Memory B cell (primary cell): ENCODE measurements around the gene C1QTNF12.

ENCODE experiments used
- ATAC-seq: fragments of 150-1000 bp; cut with Tn5 transposase; 2 replicates; pipeline ENCODE4 v1.10.0; 2021; ENCODE audit warnings: low read depth, mild to moderate bottlenecking, moderate library complexity
- DNase-seq, 2 donors: peaks; one replicate each; pipeline ENCODE4 v3.0.0; 2022; ENCODE audit warnings: low spot score in 2 of 2
- H3K27ac Mint-ChIP-seq: one replicate; pipeline ENCODE4 v1.8.0; 2022; ENCODE audit warnings: mild to moderate bottlenecking, moderate library complexity, mixed read lengths
- H3K27me3 Mint-ChIP-seq: one replicate; pipeline ENCODE4 v1.8.0; 2022; ENCODE audit warnings: mixed read lengths
- H3K36me3 Mint-ChIP-seq: one replicate; pipeline ENCODE4 v1.8.0; 2022; ENCODE audit warnings: mild to moderate bottlenecking, mixed read lengths
- H3K4me1 Mint-ChIP-seq: one replicate; pipeline ENCODE4 v1.8.0; 2022; ENCODE audit warnings: mixed read lengths
- H3K4me3 Mint-ChIP-seq: one replicate; pipeline ENCODE4 v1.8.0; 2022; ENCODE audit warnings: mild to moderate bottlenecking, moderate library complexity, mixed read lengths
- H3K9me3 Mint-ChIP-seq: one replicate; pipeline ENCODE4 v1.8.0; 2022; ENCODE audit warnings: mixed read lengths

Gene C1QTNF12

DNA sequence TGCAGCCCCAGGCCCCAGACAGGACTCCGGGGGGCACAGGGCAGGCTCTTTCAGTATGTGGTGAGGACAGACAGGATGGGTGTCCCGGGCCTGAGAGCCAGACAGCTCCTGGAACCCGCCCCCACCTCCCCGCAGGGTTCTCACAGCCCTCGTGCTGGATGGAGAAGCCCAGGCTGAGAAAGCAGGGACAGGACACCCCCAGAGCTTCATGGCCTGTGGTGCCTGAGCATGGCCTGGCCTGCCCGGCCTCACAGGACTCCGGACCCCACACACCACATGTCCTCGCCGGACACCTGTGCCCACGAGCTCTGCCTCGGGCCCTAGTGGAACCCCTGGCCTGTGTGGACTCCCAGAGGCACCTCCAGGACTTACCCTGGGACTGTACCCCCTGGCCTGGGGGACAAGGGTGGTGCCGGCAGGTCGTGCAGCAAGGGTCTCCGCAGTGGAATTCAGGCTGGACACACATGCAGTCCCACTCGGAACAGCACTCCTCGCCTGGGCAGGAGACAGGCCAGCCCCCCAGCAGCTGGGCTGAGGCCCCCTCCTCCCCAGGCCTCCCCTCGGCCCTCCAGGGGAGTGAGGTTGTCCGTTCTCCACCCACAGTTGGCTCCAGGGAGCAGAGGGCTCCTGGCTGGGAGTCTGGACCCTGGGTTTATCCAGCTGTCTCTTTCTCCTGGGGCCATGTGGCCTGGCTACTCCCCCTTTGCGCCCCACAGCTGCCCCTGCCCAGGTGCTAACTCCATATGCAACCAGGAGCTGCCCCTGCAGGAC, 41.3 kb downstream of the C1QTNF12 start:
- no peaks in the 10 kb centered on the region for H3K36me3 Mint-ChIP-seq
- no peaks in the 10 kb centered on the region for H3K9me3 Mint-ChIP-seq
- DNase-seq (no peak), ATAC-seq (no peak)
- H3K27me3 Mint-ChIP-seq, result peaks cover 10% of the 10 kb centered on the region
- H3K4me1 Mint-ChIP-seq, result peaks cover 23% of the 10 kb centered on the region
- H3K27ac Mint-ChIP-seq, result no peak overlapping the region
- peak overlapping the region; percentile 53 for H3K4me3 Mint-ChIP-seq

DNA sequence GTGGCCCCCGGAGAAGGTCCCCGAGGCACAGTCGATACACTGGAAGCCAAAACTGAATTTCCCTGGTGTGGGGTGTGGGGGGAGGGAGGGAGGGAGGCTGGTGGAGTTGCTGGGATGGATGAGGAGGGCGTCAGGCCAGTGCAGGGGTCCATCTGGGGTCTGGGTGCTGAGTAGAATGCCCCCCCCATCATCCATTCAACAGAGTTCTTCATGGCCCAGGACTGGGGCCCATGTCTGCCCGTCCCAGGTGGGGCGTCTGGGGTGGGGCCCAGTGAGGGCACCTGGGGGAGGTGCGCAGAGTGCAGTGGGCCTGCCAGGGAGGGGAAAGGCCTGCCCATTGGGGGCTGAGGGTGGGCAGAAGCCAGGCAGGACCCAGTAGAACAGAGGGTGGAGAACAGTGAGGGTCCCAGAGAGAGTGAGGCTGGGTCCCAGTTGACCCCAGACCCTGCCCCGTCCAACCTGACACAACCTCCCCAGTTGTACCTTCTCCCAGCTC, 42.0 kb downstream of the C1QTNF12 start:
- Mint-ChIP-seq H3K27ac (no peak overlapping the region), H3K36me3 (no peaks in the 10 kb centered on the region), H3K4me3 (peak overlapping the region; percentile 39)

DNA sequence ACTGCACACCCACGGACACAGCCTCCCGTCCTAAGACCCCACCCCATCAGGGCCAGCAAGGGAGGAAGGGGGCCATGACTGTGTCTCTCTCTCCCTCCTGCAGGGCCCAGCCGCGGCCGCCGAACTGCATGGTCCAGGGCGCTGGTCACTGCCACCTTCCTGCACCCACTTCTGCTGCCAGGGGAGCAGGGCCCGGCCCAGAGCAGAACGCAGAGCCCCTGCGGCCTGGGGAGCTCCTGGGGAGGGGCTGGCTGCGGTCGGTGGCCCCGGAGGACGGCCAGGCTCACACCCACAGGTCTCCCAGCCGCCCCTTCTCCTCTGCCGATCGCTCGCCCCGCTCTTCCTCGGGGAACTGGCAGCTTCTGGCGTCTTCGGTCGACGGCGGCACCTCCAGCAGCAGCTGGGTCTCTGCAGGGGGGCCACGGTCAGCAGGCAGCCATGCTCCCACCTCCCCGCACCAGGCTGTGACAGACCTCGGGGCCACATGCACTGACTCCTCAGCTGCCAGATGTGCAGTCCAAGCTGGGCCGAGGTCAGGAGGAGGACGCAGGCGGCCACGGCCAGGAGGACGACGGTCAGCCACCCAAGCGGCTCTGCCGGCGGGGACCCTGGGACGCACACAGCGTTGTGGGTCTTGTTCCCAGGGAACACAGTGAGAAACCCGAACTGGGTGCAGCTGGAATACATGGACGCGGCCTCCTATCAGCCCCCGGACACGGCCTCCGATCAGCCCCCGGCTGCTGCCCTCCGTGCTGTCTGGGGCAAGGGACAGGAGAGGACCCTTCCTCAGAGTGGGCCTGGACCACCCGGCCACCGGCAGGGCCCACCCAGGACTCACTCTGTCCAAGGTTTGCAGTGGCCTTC, 42.7 kb downstream of the C1QTNF12 start:
- Mint-ChIP-seq H3K9me3 (no peaks in the 10 kb centered on the region), H3K27ac (no peak overlapping the region), H3K27me3 (peaks cover 8% of the 10 kb centered on the region), H3K36me3 (no peaks in the 10 kb centered on the region), H3K4me3 (no peak overlapping the region), H3K4me1 (peaks cover 17% of the 10 kb centered on the region)
- no peak for DNase-seq
- ATAC-seq, result no peak

More for the DNA sequence above, 42.0 kb downstream of the C1QTNF12 start:
- no peak for ATAC-seq
- Mint-ChIP-seq H3K27me3 (peaks cover 10% of the 10 kb centered on the region), H3K4me1 (peaks cover 21% of the 10 kb centered on the region), H3K9me3 (no peaks in the 10 kb centered on the region)
- DNase-seq, result no peak

DNA sequence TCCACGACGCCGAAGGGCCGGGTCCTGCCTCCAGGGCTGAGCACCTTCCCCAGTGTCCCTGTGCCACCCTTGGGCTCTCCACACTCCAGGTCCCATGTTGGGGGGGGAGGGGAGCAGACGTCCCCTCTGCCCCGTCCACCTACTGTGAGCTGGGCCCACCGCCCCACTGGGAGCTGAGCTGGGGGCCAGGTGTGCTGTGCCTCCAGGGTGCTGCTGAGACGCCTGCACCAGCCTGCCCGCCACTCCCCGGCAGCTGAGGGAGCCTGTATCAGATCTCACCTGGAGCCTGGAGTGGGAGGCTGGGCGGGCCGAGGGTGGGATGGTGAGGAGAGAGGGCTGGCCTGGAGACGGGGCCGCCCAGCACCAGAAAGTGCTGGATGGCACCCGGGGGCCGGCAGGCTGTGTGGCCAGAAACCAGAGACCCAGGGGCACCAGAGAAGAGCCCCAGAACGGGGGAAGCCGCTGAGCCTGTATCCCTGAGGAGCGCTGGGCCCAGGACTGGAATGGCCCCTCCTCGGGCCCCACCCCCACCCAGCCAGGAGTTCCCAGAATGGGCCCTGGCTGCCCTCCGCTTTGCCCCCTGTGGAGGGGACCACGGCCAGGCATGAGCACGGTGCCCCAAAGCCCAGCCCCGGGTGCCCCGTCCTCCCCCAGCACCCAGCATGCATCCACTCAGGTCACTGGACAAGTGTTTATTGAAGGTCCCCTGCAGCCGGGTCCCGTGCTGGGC, 43.5 kb downstream of the C1QTNF12 start:
- Mint-ChIP-seq H3K27ac (peak overlapping the region; percentile 78), H3K4me1 (peaks cover 11% of the 10 kb centered on the region), H3K36me3 (no peaks in the 10 kb centered on the region), H3K4me3 (no peak overlapping the region), H3K27me3 (peaks cover 4% of the 10 kb centered on the region), H3K9me3 (no peaks in the 10 kb centered on the region)
- DNase-seq (peak in 1 of 2 donors; percentile 25), ATAC-seq (no peak)

DNA sequence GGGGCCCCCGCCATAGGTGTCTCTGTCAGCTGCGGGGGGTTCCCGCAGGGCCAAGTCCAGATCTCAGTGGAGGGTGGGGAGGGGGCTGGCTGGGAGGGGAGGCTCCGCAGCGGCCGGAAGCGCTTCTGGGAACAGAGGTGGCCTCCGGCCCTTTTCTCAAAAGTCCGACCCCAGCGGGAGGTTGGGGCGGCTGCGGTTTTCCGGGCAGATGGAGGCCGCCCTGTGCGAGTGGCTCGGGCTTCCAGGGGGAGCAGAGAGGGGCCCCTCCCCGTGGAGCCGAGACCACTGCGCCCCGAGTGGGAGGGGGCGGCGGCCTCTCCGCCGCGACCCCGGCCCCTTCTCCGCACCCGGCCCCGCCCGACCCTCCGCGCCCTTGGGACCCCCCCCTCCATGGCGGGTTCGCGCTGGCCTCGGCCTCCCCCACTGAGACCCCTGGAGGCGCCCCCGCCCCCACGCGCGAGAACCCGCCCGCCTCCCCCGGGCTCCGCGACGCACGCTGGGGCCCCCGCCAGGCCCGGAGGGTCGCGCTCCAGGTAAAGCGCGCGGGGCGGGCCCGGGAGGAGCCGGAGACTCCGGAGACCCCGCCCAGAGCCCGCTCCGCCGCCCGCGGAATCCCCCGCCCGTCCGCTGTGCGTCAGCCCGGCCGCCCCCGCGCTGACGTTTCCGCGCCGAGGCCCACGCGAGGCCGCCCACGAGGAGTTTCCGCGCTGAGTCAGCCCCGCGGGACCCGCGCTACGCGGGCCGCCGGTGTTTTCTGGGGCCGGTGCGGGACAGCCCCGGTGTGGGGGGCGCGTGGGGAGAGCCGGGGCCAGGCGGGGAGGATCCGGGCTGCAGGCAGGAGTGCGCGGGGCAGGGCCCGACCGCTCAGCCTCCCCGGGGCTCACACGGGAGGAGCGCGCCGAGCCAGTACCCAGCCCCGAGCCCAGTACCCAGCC, 45.4 kb downstream of the C1QTNF12 start:
- H3K27me3 Mint-ChIP-seq, result peaks cover 2% of the 10 kb centered on the region
- peak overlapping the region; percentile 92 for H3K27ac Mint-ChIP-seq

DNA sequence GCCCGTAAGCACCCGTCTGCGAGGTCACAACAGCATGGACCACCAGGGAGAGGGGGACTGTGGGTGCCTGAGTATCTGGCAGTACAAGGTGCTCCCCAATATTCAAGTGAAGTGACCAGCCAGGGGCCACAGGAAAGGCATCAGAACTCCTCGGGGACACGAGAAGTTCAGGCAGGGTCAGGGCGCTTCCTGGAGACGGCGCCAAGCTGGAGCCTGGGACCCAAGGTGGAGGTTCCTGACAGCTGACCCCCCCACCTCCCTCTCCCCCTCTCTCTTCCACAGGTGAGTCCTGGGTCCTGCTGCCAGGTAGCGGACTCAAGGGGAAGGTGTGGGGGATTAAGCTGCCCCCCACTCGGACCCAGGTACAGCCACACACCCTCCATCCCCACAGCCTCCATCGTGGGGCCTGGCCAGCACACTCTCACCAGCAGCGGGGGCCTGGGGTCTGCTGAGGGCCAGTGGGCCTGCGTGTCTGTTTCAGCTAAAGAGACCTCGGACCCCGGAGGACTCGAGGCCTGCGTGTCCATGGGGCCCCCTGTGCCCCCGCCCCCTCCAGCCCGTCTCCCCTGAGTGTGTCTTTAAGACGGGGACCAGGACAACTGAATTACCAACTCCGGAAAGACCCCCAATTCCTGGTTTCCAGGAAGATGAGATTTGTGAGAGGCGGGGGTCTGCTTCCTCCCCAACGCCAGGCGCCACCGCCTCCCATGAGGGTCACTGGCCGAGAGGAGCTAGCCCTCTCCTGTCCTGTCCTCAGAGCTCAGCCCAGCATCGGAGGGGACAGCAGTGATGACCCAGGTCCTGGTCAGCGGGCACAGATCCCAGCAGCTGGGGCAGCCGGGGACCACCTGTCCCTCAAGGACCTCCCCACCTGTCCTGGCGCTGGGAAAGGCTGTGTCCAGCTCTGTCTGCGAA, 46.3 kb downstream of the C1QTNF12 start:
- peaks cover 2% of the 10 kb centered on the region for H3K27me3 Mint-ChIP-seq
- H3K9me3 Mint-ChIP-seq, result peaks cover under 1% of the 10 kb centered on the region
- ATAC-seq, result no peak
- no peaks in the 10 kb centered on the region for H3K4me1 Mint-ChIP-seq
- peak overlapping the region; percentile 43 for H3K4me3 Mint-ChIP-seq
- DNase-seq, result no peak
- H3K36me3 Mint-ChIP-seq, result no peaks in the 10 kb centered on the region
- H3K27ac Mint-ChIP-seq, result peak overlapping the region; percentile 92

More for the DNA sequence above, 45.4 kb downstream of the C1QTNF12 start:
- Mint-ChIP-seq H3K9me3 (no peaks in the 10 kb centered on the region), H3K36me3 (no peaks in the 10 kb centered on the region), H3K4me3 (peak overlapping the region; percentile 46), H3K4me1 (peaks cover 4% of the 10 kb centered on the region)
- DNase-seq (peak; percentile 85 to 89), ATAC-seq (peak; percentile 86)

DNA sequence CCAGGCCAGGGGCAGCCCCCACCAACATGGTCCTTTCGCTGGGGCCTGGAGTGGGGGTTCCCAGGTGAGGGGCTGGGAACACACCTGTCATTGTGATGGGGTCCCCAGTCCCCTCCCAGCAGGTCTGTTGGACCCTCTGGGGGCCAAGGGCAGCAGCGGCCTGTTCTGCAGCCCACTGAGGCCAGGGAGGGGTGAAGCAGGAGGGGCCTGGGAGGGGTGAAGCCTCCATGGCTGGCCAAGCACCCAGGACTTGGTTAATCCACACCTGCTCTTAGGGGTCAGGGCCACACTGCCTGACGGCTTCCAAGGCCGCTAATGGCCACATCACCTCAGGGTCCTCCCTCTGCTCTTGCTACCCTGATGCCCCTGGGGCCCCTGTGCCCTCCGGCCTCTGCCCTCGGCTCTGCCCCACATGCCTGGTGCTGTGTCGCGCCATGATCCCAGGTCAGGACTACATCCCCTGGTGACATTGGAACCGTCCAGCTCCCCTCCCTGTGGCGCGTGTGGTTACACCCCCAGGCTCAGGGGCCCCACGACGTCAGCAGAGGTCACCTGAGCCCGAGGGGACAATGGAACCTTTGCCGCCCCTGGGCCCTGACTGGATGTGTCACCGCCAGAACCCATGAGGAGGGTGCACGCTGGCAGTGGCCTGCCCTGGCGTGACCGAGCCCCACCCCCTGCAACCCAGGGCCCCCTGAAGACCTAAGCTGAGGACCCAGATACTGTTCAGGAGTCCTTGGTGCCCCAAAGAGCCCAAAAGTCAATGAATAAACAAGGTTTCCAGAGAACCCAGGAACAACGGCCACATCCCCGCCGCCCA, 47.2 kb downstream of the C1QTNF12 start:
- Mint-ChIP-seq H3K9me3 (peaks cover 8% of the 10 kb centered on the region), H3K27ac (peak overlapping the region; percentile 92), H3K36me3 (no peaks in the 10 kb centered on the region), H3K4me3 (no peak overlapping the region), H3K4me1 (no peaks in the 10 kb centered on the region), H3K27me3 (peaks cover 2% of the 10 kb centered on the region)
- ATAC-seq (no peak), DNase-seq (no peak)

DNA sequence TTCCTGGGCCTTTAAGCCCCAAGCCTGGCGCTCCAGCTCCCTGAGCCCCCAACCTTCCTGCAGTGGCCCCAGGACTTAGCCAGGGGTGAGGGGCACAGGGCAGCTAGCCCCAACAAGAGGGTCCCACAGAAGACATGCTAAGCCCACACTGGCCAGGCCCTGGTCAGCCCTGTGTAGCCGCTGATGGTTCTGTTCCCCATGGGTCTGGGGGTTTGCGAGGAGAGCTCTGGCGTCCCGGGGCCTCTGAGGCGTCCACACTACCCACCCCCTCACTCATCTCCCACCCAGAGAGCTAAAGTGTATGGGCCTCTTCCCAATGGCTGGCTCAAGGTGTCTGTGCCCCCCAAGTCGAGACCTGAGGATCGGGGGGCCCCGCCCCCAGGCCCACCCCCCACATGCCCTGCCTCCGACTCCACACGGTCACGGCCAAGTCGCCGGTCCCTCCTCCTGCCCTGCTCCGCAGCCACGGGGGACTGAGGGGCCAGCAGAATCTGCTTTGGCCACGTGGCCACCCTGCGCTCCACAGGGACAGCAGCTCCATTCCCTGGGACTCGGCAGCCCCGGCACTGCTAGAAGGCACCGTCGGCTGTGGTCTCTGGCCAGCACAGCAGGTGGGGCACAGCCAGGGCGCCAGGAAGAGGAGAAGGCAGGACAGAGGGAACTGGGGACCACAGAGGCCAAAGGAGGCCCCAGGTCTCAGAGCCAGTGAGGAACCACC, 47.9 kb downstream of the C1QTNF12 start:
- DNase-seq, result no peak
- H3K9me3 Mint-ChIP-seq, result peaks cover 9% of the 10 kb centered on the region
- H3K4me1 Mint-ChIP-seq, result no peaks in the 10 kb centered on the region
- H3K36me3 Mint-ChIP-seq, result no peaks in the 10 kb centered on the region
- H3K4me3 Mint-ChIP-seq, result no peak overlapping the region
- no peak for ATAC-seq
- peaks cover 2% of the 10 kb centered on the region for H3K27me3 Mint-ChIP-seq
- H3K27ac Mint-ChIP-seq, result no peak overlapping the region

DNA sequence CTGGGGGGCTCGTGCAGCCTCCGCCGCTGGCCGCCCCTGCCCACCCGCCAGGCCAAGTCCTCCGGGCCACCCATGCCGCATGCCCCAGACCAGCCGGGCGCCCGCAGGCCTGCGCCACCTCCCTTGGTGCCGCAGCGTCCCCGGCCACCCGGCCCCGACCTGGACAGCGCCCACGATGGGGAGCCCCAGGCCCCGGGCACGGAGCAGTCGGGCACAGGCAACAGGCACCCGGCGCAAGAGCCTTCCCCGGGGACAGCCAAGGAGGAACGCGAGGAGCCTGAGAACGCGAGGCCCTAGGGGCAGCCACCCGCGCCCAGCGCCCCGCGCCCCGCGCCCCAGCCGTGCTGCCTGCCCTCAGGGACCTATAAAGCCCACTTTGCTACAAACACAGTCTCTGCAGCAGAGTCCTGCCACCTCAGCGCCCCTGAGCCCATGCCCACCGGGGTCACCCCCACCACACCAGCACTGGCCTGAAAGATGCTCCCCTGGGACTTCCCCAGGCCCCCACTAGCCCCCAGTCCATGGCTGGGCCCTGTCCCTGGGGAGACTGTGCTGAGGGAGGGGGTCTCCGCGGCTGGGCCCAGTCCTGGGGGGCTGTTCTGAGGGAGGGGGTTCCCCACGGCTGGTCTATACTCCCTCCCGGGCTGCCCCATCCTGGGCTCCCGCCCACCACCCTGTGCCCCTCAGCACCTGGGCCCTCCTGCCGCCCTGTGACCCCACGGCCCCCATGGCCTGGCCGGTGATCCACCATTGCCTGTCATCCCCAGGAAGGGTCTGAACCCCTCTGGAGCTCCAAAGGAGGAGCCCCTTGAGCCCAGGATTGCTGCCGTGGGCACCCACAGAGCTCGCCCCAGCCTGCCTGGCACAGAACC, 48.7 kb downstream of the C1QTNF12 start:
- Mint-ChIP-seq H3K4me3 (no peak overlapping the region), H3K27me3 (peaks cover 2% of the 10 kb centered on the region), H3K27ac (no peak overlapping the region), H3K36me3 (no peaks in the 10 kb centered on the region), H3K9me3 (peaks cover 9% of the 10 kb centered on the region), H3K4me1 (no peaks in the 10 kb centered on the region)
- ATAC-seq (no peak), DNase-seq (no peak)

DNA sequence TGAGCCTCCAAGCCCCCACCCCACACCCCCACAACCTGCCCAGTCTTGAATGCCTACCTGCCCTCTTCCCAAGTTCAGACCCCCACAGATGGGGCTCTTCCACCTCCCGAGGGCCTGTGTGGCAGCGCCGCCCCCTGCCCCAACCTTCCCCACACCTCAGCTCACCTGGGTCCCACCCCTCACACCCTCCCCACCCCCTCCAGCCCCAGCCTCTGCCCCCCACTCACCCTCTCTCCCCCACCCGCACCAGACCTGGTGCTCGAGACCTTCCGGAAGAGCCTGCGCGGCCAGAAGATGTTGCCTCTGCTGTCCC, 49.4 kb downstream of the C1QTNF12 start:
- ATAC-seq, result no peak
- H3K36me3 Mint-ChIP-seq, result no peaks in the 10 kb centered on the region
- H3K4me3 Mint-ChIP-seq, result no peak overlapping the region
- no peaks in the 10 kb centered on the region for H3K4me1 Mint-ChIP-seq
- peaks cover 2% of the 10 kb centered on the region for H3K27me3 Mint-ChIP-seq
- DNase-seq, result no peak
- H3K27ac Mint-ChIP-seq, result no peak overlapping the region
- peaks cover 10% of the 10 kb centered on the region for H3K9me3 Mint-ChIP-seq
